SK-N-SH treated with all-trans-retinoic acid at 6 μM for 48 hours (cell line): ENCODE data around the gene EXOC3.

ENCODE experiments used
- ARNTL ChIP-seq: fragments of 450-650 bp; formaldehyde crosslinking; IDR thresholded peaks from 2 replicates; pipeline ENCODE4 v1.5.0; 2020; ENCODE audit warnings: low read depth, mild to moderate bottlenecking, moderate library complexity, borderline replicate concordance
- CREB5 ChIP-seq: fragments of 250-450 bp; sonication (Bioruptor Pico); IDR thresholded peaks from 2 replicates; pipeline ENCODE4 v1.5.1; 2020; ENCODE audit warnings: low read depth, mild to moderate bottlenecking, moderate library complexity
- OSR1 ChIP-seq: fragments of 250-450 bp; sonication (Bioruptor Pico); IDR thresholded peaks from 2 replicates; pipeline ENCODE4 v1.8.0; 2022; ENCODE audit warnings: moderate library complexity, mild to moderate bottlenecking, inconsistent platforms
- PATZ1 ChIP-seq: fragments of 250-450 bp; sonication (Bioruptor Pico); IDR thresholded peaks from 2 replicates; pipeline ENCODE4 v1.8.0; 2020; ENCODE audit warnings: mild to moderate bottlenecking, moderate library complexity, borderline replicate concordance
- POU6F1 ChIP-seq: fragments of 250-450 bp; sonication (Bioruptor Pico); IDR thresholded peaks from 2 replicates; pipeline ENCODE4 v1.8.0; 2021; ENCODE audit warnings: low read depth, mild to moderate bottlenecking, moderate library complexity, borderline replicate concordance
- RARB ChIP-seq: fragments of 250-450 bp; sonication (Bioruptor Pico); IDR thresholded peaks from 2 replicates; pipeline ENCODE4 v1.8.0; 2021; ENCODE audit warnings: mild to moderate bottlenecking, moderate library complexity
- SNAI2 ChIP-seq: fragments of 250-450 bp; sonication (Bioruptor Pico); IDR thresholded peaks from 2 replicates; pipeline ENCODE4 v1.5.0; 2020; ENCODE audit warnings: mild to moderate bottlenecking, moderate library complexity
- TSHZ2 ChIP-seq: fragments of 250-450 bp; sonication (Bioruptor Pico); IDR thresholded peaks from 2 replicates; pipeline ENCODE4 v1.5.0; 2020; ENCODE audit warnings: mild to moderate bottlenecking, moderate library complexity
- ZFP3 ChIP-seq: fragments of 250-450 bp; sonication (Bioruptor Pico); IDR thresholded peaks from 2 replicates; pipeline ENCODE4 v1.5.0; 2020; ENCODE audit warnings: mild to moderate bottlenecking, moderate library complexity
- ZNF8 ChIP-seq: fragments of 450-650 bp; formaldehyde crosslinking; IDR thresholded peaks from 2 replicates; pipeline ENCODE4 v1.5.0; 2020; ENCODE audit warnings: mild to moderate bottlenecking, moderate library complexity

- TF ChIP-seq ARNTL (CRISPR knock-in tag) (no peak), ZFP3 (CRISPR knock-in tag) (no peak), SNAI2 (no peak), CREB5 (CRISPR knock-in tag) (no peak), PATZ1 (CRISPR knock-in tag) (no peak), TSHZ2 (CRISPR knock-in tag) (no peak), POU6F1 (CRISPR knock-in tag) (no peak), RARB (CRISPR knock-in tag) (no peak), ZNF8 (CRISPR knock-in tag) (no peak), OSR1 (CRISPR knock-in tag) (no peak)
Observed at GRCh38 chr5:446883-447263, 3.9 kb downstream of the EXOC3 start.
